ENCODE measurements around the gene SLC35F2.
"Not testable (repeated sequence)": the region's sequence is repeated elsewhere in the genome, so short reads cannot be mapped to it uniquely, and the experiment has no call there.

Gene SLC35F2

GRCh38 chr11:107858217-107859070 lies at the start of gene SLC35F2:
Gene SLC35F2, minus strand, starts transcription at chr11:107858787. Its CDS starts 20 bp downstream, at chr11:107858767.
- DNase-seq = peak; percentile 80 to 81

DNA sequence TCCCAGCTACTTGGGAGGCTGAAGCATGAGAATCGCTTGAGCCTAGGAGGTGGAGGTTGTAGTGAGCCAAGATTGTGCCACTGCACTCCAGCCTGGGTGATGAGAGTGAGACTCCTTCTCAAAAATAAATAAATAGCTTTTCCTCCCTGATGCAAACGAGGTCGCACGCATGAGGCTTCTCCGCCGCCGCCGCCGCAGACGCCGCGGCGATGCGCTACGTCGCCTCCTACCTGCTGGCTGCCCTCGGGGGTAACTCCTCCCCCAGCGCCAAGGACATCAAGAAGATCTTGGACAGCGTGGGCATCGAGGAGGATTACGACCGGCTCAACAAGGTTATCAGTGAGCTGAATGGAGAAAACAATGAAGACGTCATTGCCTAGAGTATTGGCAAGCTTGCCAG lies 49.6 kb upstream of the SLC35F2 start:
- no peak for DNase-seq

DNA sequence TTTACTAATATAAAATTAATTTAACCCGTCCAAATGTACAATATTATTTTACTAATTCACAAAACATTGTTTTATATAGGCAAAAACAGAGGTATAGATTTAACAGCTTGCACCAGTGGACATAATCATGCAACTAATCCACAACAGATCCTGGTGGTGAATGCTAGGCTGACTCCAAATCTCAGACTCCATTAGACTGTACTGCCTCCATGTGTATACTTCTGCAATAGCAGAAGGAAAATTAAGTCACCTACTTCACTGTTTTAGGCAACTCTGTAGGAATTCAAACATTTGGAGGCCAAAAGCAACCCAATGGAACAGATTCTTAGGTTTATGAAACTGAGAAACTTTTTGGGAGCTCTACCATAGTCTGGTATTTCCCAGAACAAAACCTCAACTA lies 39.7 kb upstream of the SLC35F2 start:
- peak; percentile 65 to 72 for DNase-seq

DNA sequence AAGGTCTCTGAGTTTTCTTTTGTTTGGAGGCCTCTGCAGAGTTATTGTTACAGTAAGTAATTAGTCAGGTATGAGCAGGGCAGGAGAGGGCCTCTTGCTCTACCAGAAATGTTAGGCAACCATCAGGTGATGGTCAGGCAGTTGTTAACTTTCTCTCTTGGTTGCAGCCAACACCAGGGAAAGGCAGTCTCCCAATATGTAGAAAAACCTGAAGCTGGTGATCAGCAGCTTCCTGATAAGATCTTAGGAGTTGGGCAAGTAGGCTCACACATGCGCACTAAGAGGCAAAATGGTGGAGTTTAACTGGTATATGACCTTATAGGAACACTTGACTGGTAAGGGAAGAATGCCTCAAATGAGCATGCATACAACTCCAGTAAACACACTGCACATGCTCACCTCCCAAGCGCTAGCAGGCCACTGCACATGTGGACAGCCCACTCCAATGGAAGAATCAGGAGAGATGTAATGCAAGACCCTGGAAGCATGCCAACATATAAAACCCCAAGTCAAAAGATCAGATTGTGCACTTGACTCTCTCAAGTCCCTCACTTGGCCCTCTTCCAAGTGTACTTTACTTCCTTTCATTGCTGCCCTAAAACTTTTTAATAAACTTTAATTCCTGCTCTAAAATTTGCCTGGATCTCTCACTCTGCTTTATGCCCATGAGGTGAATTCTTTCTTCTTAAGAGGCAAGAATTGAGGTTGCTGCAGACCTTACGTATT lies 23.7 kb upstream of the SLC35F2 start:
- DNase-seq = no peak

- not testable (repeated sequence) for DNase-seq
These were observed 22.9 kb upstream of the SLC35F2 start for GRCh38 chr11:107881471-107881870.

DNA sequence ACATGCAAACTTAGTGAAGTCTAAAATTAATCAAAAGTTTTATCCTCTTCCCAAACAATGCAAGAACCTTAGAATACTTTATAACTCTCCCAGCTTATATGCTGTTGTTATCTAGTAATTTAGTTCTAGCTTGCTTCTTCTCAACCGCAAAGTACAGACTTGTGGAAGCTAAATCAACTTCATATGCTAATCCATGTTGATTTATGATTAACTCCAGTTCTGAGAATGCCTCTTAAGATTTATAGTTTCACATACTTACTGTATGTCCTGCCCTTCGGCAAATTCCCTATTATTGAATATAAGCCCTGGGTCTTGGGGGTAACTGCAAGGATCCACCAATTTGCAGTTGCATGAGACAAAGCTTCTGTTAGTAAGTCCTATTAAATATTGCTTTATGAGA lies 17.6 kb upstream of the SLC35F2 start:
- no peak for DNase-seq

GRCh38 chr11:107864591-107864990 lies 6.0 kb upstream of the SLC35F2 start:
- no peak for DNase-seq

GRCh38 chr11:107860688-107861087 lies 2.1 kb upstream of the SLC35F2 start:
- DNase-seq = peak in 1 of 2 experiments; percentile 9

DNA sequence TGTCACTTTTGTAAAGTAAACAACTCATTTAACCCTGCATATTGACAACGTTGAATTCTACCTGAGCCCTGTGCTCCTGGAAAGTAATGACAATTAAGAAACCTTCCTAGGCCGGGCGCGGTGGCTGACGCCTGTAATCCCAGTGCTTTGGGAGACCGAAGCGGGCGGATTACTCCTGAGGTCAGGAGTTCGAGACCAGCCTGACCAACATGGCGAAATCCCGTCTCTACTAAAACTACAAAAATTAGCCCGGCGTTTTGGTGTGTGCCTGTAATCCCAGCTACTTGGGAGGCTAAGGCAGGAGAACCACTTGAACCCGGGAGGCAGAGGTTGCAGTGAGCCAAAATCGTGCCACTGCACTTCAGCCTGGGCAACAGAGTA lies 1.6 kb upstream of the SLC35F2 start:
- not testable (repeated sequence) for DNase-seq

DNA sequence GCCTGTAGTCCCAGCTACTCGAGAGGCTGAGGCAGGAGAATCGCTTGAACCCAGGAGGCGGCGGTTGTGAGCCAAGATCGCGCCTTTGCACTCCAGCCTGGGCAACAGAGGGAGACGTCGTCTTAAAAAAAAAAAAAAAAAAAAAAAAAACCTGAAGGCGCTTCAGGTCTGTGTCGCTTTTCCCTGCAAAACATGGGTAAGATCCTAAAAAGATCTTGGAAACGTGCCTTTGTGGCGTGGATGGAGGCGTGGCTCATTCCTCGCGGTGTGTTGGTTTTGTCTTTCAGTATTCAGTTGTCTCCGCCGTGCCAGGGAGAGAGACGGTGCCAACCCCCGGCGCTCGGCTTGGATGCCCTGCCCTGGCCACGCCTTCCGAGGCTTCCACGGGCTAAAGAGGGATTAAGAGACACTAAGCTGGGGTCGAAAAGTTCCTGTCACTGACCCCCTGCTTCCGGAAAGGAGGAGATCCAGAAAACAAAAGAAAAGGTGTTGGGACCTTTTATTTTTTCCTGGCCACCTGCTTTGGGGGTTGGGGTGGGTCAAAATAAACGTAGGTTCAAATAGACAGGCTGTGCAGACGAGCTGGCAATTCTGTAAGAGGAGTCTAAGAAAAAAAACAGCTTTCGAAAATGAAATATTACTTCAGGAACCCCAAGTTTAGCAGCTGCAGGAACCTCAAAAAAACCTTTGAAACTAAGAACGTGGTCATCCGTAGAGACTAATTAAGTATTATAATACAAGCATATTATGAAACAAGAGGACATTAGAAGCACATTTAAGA lies 1.1 kb upstream of the SLC35F2 start:
- peak; percentile 30 to 52 for DNase-seq

DNA sequence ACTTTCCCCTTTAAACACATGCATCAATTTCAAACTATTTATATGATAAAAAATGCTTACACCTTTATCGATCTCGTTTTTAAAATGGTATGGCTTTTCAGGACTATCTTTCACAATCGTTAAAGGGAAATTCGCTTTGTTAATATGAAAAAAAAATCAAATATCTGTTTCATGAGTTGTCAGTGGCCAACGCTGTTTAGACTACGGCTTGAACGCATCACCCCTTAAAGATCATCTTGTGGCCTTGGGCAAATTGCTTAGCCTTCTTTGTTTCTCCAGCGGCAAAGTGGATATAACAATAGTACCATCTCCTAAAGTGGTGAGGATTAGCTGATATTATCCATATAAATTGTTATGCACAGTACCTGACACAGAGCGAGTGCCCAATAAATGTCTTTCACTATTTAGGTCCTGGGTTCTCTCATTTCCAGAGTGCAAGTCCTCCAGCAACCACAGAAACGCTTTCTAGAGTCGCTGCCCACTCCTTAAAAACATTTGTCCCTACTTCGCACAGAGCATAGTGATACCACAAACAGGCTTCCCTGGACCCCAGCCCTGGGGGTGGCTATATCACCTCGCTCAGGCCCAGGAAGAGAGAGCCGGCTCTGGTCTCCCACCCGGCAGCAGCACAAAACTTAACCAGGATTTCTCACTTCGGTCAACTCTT lies 904 bp downstream of the SLC35F2 start:
- DNase-seq = peak; percentile 38 to 54

GRCh38 chr11:107856981-107857517 lies 1.5 kb downstream of the SLC35F2 start:
- peak in 1 of 2 experiments; percentile 39 for DNase-seq

- peak in 1 of 2 experiments; percentile 39 for DNase-seq
These were observed 2.2 kb downstream of the SLC35F2 start for GRCh38 chr11:107856180-107856980.

GRCh38 chr11:107853070-107853469 lies 5.5 kb downstream of the SLC35F2 start:
- no peak for DNase-seq

DNA sequence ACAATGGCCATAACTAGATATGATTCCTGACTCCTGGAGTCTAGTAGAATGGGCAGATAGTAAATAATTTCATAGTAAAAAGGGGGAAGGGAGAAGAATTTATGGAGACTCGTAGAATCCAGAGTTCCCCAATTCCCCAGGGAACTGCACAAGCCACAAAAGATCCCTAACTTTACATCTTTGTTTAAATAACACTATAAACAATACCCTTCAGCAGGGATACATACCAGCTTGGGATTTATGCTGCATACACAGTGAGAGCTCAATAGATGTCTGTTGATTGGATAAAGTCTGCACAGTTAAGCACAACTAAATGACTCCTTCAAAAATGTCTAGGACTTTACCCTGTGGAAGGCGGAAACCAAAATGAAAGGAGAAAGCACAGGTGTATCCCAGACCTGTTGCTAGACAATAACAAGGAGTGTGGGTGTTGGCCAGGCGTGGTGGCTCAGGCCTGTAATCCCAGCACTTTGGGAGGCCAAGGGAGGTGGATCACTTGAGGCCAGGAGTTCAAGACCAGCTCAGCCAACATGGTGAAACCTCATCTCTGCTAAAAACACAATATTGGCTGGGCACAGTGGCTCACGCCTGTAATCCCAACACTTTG lies 6.8 kb downstream of the SLC35F2 start:
- DNase-seq = no peak

DNA sequence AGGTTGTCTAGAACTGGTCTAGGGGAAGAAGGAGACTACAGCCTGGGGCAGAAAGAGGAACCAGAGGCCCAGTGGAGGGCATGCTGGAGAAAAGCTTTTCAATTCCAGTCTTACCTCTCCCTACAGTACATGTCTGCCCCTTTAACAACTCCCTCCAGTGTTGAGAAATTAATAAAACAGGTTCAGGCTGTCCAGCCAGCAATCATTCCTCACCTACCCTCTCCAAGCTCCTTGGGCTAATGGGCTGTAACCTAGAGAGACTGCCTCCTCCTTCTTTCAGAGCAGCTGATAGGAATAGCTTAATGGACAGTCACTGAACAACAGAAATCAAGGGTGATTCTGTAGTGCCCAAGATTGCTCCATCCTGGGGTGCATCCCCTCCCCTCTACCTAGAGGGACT lies 8.8 kb downstream of the SLC35F2 start:
- peak; percentile 84 for DNase-seq

DNA sequence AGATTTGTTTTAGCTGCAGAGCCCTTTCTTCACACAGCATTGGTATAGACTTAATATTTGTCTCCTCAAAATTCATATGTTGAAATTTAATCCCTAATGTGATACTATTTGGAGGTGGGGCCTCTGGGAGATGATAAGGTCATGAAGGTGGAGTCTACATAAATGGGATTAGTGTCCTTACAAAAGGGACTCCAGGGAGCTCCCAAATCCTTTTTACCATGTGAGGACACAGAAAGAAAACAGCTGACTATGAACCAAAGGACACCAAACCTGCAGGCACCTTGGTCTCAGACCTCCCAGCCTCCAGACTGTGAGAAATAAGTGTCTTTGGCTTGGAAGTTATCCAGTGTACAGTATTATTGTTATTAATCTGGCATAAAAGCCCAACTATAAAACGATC lies 10.2 kb downstream of the SLC35F2 start:
- no peak for DNase-seq

- DNase-seq = no peak
These were observed 11.4 kb downstream of the SLC35F2 start for GRCh38 chr11:107847184-107847583.

DNA sequence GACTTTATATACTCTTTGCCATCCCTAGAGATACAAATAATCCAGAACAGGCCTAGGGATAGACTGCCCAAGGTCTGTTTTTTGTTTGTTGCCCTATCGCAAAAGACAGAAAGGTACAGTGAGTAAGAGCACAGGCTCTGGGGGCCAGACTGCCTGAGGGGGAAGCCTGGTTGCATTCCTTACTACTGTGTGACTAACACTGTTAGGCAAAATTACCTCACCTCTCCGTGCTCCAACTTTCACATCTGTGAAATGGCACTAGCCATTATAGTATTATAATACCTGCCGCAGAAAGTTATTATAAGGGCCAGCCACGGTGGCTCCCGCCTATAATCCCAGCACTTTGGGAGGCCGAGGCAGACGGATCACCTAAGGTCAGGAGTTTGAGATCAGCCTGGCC lies 14.5 kb downstream of the SLC35F2 start:
- DNase-seq = no peak

- no peak for DNase-seq
These were observed 16.0 kb downstream of the SLC35F2 start for GRCh38 chr11:107842412-107843100.

GRCh38 chr11:107840129-107840484 lies 18.5 kb downstream of the SLC35F2 start:
- DNase-seq = no peak

All from Kasumi-1 (cell line).